Activated gamma-delta T cell treated with Interleukin-2 at 50 U/mL for 16 hours (primary cell): ENCODE measurements around the gene FOLR2.
"Not testable (repeated sequence)": the region's sequence is repeated elsewhere in the genome, so short reads cannot be mapped to it uniquely, and the experiment has no call there.

Experiments used
- DNase-seq: peaks from one replicate; pipeline ENCODE4 v3.0.0-alpha.2; 2020

FOLR2 gene

DNA sequence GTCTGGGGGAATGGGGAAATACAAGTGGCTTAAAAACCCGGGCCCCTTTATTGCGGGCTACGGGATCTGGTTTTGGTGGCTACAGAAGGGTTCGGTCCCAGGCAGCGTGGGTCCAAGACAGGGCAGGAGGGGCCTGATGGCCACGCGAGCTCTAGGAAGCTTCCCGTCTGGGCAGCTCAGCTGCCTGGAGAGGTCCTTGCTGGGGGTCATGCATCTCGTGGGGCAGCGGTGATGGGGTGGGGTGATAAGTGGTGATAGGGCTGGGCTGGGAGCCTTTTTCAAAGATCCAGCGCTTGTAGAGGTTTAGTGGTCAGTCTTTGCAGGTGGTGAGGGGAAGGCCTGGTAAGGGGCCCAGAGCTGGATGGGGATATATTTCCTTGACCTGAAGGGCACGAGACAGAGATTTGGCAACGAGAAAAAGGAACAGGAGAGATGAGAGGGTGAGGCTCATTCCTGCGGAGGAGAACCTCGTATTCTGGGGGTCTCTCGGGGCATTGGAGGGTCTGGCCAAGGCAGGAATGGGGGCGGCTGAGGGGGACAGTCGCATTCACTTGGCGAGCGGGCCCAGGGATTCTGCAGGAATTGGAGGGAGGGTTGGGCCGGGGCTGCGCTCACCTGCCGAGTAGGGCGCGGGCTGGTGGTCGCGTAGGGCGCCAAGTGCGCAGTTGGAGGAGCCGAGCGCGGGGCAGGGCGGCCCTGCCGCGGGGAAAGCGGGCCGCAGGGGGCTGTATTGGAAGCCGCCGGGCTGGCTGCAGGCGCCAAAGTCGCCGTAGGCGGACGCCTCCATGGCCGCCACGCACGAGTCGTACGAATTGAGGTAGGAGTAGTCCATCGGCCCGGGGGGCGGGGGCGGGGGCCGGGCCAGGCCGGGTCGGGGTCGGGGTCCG is 26.8 kb downstream of the FOLR2 start:
- DNase-seq, result no peak

DNA sequence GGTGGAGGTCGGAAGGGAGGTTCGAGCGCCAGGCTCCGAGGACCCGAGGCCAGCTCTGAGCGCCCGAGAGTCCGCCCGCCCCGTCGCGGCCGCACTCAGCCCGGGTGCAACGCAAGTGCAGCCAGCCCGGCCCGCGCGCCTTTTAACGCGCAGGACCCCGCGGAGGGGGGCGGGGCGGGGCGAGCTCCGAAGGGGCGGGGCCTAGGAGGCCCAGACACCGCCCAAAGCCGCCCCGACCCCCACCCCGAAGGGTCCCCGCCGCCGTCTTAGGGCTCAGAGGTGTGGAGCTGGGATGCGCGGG is 27.4 kb downstream of the FOLR2 start, which contains the start of gene PHOX2A:
Gene PHOX2A, minus strand, starts transcription at position 117 of the 301 bp plus-strand sequence. CDS start 172 bp downstream, outside the sequence.
- no peak for DNase-seq

DNA sequence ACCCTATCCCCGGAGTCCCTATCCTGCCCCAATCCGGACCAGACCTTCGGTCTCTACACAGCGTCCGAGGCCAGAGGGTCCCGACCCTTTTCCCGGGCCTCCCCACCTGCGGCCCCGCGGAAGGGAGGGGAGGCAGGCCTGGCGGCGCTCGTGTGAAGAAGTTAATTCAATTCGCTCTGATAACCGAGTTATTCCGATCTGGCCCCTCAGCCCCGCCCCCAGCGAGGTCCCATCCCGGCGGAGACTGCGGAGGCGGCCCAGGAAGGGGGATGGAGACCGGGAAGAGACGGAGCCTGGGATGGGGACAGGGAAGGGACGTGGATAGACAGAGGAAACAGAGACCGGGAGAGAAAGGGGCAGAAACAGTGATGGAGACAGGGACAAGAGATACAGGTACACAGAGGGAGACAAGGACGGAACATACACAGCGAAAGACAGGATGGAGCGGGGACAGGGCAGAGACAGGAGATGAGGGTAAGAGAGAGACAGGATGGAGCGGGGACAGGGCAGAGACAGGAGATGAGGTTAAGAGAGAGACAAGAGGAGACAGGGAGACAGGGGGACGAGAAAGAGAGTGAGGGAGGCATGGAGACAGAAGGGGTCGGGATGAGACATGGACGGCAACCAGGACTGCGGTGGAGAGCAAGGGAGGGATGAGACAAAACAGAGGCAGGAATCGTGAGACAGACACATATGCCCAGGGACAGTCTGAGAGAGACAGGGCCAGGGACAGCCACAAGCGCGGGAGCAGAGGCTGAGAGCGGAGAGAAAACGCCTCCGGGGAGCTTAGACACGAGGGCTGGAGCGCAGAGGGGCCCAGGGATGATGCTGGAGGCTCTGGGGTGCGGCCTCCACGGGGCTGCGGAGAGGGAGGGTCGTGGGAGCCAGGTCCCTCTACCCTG is 28.0 kb downstream of the FOLR2 start:
- DNase-seq, result no peak

DNA sequence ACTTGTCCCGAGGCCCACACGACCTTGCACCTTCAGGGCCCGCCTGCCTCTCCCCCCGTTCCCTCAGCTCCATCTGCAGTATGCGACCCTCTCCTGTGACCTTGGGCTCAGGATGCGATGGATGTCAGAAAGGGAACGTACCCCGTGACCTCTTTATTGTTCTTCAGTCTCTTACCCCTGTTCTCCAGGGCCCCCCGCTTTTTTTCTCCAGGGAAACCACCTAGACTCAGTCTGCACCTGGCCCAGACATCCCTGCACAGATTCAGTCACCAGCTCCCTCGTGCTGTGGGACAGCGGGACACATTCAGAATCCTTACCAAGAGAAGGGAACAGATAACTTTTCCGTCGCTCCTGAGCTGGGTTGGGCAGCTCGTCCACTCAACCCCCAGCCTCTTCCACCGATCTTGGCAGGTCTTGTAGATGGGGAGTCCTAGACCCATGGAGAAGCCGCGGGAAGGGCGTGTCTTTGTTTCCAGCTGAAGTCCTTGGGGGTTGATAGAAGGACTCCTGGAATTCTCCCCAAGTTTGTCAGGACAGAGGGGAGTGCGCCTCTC is 28.7 kb downstream of the FOLR2 start:
- DNase-seq, result no peak

DNA sequence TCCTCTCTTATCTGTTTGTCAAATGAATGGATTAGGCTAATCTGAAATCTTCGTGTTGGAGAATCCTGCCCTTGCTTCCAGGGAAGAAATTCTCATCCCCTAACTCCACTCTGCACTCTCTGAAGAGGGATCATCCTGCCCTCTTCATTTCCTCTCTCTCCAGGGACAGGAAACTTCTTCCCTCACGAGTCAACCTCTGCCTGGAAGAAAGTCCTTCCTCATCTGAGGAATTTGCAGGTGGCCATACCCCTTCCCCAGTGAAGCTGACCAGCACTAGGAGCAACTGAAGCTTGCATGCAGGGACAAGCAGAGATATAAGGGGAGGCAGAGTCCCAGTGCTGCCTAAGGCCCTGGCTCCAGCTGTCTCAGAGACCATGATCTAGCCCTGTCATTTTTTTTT is 31.0 kb downstream of the FOLR2 start:
- DNase-seq, result no peak

DNA sequence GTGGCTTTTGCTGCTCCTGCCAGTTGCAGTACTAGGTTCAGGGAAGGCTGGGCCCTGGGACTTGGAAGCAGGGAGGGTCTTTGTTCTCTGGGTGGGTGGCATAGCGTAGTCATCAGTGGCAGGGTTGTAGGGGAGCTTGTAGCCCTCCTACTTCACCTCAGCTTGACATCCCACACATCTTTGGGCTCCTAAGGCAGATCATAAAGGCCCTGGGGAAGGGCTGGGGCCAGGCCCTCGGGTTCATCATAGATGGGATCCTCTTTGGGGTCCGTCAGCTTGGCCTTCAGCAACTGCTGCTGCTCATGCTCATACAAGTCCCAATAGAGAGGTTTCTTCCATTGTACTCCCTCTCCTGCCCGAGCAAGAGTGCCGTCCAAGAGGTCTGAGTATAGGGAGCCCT is 33.4 kb downstream of the FOLR2 start:
- no peak for DNase-seq

DNA sequence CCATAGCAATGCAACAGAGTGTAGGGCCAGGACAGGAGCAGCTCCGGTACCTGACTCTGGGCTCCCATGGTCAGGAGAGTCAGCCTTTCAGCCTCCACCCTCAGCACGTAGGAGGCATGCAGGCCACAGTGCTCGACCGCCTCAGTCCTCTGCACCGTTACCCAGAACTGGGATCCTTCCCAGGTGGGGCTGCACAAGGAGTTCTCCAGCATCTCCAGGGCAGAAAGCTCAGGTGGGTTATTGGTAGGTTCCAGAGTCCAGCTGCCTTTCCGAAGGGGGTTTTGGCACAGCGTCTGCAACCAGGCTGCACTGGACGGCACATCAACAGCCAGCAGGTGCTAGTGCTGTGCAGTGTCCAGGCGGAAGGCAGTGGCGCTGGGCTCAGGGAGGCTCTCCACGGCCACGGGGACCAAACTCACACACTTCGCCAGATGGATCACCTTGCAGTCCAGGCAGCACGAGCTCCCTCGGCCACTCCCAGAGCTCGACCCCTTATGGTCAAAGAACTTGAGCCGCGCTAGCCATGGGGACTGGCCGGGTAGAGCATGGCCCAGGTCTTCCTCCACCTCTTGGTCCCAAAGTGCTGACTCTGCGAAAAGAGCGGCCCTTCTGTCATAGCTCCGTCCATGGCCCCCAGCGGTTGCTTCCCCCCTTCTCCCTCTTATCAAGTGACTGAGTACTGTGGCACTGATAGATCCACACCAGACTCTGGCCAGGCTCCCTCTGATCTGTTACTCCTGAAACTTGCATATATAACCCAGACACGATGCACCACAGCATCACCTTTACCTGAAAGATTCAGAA is 34.3 kb downstream of the FOLR2 start:
- DNase-seq, result no peak

DNA sequence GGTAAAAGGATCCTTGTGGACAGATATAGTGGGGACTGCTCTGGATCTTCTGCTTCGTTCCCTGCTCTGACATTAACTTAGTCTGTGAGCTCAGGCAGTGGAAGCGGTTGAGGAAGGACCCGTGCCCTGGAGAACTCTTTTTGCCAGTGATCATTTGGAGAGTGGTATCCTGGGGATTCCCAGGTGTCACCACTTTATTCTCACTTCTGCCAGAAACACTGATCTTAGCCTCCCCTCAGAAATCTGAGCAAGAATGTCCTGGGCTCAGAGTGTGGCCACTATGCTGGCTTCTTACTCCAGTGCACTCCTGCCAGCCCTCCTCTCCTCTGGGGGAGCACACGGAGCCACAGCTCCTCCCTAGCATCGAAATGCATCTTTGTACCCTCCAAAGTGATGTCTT is 35.0 kb downstream of the FOLR2 start:
- DNase-seq, result no peak

DNA sequence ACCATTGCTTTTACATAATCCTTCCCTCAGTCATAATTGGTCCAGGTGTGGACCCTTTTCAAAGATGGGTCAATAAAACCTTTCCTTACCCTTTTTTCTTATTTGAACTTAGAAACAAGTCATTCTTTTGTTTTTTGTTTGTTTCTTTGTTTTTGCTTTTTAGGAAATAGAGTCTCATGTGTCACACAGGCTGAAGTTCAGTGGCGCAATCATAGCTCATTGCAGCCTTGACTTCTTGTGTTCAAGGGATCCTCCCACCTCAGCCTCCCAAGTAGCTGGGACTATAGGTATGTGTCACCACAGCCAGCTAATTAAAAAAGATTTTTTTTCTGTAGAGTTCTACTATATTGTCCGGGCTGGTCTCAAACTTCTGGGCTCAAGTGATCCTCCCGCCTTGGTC is 36.8 kb downstream of the FOLR2 start:
- DNase-seq, result no peak

DNA sequence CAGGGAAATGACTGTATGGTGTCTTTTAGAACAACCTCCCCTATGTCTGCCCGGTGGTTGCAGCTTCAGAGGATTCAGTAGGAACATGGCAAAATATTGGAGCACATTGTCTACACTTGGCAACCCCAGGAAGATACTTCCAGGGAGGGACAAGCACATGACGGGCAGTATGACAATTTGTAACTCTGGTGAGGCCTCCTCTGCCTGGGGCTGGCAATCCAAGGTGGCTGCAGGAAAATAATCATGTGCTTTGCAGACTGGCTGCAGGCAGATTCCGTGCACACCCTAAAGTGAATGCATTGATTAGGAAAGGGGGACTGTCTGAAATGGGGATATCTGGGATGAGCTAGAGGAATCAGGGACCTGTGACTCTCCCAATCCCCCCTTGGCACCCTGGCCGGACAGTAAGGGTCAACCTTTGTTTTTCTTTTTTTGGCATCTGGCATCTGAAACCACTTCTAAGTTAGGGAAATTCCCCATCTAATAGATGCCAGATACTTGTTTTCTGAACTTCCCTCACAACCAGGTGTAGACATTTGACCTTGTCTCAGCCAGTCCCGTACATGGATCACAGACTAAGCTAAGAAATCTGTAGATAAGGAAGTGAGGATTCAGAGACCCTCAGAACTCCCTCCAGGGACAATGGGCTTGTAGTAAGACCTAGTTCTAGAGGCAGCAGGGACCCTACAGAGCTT is 37.9 kb downstream of the FOLR2 start:
- DNase-seq, result no peak

DNA sequence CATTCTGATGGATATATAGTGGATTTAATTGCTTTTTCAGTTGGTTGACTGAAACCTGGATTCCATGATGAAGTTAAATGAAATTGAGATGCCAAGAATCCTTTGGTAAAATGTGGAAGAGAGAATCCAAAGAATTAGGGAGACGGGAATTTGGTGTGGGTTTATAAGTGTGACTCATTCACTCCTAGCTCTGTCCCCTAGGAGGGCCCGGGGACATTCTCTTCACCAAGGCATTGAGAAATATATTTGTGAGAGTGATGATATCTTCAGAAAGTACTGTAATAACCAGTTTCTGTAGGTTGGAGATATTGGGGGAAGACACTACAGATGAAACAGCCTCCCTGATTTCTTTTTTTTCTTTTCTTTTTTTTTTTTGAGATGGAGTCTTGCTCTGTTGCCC is 41.0 kb downstream of the FOLR2 start:
- DNase-seq, result no peak

DNA sequence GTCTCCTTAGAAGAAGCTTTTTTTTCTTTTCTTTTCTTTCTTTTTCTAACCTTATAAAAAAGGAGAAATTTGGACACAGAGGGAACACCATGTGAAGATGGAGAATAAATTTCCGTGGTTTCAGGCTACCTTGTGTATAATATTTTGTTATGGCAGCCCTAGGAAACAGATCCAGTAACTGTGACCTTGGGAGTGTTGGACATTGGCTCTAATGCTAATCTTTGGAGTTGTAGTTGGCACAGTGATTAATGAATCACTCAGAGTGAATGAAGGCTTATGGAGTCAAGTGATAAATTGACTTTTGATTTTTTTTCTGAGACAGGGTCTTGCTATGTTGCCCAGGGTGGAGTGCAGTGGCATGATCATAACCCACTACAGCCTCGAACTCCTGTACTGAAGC is 42.9 kb downstream of the FOLR2 start:
- no peak for DNase-seq

DNA sequence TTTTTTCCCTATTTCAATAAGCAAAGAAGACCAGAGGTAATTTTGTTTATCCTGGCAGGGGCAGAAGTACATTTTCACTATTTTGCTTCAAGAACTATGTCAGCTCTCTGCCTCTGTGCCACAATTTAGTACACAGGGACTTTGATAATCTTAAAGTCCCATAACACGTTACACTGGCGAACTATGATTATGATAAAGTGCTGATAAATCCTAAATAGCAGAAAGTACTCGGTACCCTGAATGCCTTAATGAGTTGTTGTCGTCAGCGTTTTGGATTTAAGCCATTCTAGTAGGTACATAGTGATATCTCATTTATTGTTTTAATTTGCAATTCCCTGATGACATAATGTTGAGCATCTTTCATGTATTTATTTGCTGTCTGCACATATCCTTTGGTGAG is 44.0 kb downstream of the FOLR2 start:
- no peak for DNase-seq

DNA sequence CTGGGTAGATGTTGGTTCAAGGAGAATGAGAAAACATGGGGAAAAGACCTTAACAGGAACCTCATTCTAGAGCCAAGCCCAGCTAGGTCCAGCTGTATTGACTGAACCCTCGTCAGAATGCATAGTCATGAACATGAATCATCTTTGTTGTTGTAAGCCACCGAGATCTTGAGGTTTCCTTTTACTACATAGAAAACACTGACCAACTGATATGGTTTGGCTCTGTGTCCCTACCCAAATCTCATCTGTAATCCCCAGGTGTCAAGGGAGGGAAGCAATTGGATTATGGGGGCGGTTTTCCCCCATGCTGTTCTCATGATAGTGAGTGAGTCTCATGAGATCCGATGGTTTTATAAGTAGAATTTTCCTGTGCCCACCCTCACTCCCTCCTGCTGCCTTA is 46.8 kb downstream of the FOLR2 start:
- DNase-seq, result no peak

DNA sequence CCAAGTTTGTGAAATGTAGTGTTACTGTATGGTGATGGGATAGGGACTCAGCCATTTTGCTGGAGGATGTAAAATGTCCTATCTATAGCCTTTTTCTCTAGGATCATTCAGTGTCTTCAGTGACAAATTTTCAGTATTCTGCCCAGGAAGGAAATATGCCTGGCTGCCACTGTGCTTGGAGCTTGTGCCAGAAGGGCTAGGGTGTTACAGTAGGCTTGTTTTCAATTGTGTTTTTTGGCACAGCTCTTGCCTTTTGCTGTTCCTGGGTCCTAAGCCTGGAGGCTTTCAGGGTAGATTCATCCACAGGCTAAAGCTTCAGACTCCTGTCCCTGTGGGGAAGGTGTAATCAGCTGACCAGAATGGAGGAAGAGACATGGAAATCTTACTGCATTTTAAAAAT is 49.4 kb downstream of the FOLR2 start:
- DNase-seq, result no peak

DNA sequence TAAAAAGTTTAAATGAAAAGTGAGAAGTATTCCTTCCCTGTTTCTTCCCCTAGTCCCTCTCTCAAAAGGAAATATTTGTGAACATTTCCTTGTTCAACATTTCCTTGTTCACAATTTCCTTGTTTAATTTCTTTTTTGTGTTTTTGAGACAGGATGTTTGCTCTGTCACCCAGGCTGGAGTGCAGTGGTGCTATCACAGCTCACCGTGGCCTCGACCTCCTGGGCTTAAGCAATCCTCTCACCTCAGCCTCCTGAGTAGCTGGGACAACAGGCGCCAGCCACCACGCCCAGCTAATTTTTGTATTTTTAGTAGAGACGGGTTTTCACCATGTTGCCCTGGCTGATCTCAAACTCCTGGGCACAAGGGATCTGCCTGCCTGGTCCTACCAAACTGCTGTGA is 50.4 kb downstream of the FOLR2 start:
- not testable (repeated sequence) for DNase-seq

DNA sequence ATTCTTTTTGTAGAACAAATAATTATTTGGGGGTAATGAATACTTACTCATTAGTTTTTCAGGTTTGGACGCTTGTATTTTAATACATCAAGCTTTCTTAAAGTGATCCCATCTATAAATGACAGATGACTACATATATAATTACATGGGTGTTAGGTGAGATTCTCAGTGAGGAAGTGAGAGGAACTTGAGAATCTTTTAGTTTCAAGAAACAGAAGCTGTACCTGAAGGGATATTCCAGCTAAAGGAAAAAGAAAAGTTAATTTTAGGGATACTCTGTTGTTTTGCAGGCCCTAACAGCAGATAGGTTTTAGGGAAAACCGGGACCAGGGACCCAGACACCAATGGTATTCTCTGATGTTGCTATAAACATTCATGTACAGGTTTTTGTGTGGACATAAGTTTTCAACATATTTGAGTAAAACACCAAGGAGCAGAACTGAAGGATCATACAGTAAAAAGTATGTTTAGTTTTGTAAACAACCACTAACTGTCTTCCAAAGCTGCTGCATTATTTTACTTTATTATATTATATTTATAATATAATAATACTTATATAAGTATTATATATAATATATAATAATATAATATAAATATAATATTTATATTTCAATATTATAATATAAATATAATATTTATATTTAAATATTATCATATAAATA is 51.5 kb downstream of the FOLR2 start:
- no peak for DNase-seq
